HG03196 (cell line): ENCODE data around the gene XPNPEP2.

ENCODE experiments used
- ATAC-seq: cut with Tn5 transposase; IDR thresholded peaks from one replicate; pipeline ENCODE4 v1.9.1; 2021; ENCODE audit not compliant: unreplicated experiment

The XPNPEP2 gene, protein sequence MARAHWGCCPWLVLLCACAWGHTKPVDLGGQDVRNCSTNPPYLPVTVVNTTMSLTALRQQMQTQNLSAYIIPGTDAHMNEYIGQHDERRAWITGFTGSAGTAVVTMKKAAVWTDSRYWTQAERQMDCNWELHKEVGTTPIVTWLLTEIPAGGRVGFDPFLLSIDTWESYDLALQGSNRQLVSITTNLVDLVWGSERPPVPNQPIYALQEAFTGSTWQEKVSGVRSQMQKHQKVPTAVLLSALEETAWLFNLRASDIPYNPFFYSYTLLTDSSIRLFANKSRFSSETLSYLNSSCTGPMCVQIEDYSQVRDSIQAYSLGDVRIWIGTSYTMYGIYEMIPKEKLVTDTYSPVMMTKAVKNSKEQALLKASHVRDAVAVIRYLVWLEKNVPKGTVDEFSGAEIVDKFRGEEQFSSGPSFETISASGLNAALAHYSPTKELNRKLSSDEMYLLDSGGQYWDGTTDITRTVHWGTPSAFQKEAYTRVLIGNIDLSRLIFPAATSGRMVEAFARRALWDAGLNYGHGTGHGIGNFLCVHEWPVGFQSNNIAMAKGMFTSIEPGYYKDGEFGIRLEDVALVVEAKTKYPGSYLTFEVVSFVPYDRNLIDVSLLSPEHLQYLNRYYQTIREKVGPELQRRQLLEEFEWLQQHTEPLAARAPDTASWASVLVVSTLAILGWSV

DNA sequence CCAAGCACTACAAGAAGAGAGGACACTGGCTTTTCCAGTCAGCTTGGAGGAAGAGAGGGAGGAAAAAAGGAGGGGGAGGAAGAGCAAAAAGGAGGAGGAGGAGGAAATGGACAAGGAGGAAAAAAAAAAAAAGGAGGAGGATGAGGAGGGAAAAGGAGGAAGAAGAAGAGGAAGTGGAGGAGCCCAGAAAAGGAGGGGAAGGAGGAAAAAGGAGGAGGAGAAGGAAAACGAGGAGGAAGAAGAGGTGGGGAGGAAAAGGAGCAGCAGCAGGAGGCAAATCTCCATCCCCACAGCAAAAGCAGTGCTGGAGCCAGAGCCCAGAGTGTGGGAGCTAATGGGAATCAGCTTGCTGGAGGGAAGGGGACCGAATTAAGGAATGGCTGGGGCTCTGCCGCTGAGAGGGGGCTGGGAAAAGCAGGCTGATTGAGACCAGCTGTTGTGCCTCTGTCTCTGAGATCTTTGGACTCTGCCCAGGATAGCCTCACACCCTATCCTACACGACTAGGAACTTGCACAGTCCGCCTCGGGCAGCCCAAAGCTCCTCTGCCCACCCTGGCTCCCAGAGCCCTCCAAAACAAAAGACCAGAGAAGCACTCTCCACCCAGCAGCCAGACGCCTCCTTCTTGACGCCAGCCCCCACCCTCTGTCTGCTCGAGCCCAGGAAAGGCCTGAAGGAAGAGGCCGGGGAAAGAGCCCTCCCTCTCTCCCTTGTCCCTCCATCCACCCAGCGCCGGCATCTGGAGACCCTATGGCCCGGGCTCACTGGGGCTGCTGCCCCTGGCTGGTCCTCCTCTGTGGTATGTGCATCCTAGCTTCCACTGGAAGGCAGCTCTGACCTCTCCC is at the start of gene XPNPEP2:
Gene XPNPEP2, plus strand, starts transcription at position 514 of the 843 bp plus-strand sequence. Its CDS starts 235 bp downstream, at position 749.
- no peak for ATAC-seq

DNA sequence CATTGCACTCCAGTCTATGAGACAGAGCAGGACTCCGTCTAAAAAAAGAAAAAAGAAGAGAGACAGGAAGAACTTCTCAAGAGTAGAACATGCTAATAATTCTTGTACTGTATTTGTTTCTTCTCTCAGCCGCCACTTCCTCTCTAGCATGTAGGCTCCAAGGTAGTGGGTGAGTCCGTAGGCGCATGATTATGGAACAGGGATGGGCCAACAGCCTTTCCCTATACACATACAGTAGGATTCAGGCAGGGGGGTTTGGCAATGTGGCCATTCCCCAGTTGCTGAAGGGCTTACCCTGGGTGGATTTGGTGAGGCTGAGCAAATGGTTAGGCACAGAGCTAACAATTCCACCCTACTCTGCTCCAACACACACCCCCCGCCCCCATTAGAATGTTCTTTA is 49.0 kb upstream of the XPNPEP2 start:
- no peak for ATAC-seq

DNA sequence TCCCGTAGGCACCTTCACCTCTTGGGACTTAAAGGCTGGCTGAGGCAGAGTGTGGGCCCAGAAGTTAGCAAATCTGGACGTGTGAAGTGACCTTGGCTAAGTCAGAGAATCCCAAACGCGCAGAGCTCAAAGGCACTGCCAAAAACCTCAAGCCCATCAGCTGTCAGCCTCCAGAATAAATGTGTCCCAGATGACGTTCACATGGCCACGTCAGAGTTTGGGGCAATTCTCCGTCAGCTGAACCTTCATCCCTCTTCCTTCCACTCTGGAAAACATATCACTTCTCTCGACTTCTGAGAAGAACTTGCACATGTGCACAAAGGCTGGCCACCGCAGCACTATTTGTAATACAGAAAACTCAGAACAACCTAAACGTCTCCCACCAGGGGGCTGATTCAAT is 48.3 kb upstream of the XPNPEP2 start:
- no peak for ATAC-seq

DNA sequence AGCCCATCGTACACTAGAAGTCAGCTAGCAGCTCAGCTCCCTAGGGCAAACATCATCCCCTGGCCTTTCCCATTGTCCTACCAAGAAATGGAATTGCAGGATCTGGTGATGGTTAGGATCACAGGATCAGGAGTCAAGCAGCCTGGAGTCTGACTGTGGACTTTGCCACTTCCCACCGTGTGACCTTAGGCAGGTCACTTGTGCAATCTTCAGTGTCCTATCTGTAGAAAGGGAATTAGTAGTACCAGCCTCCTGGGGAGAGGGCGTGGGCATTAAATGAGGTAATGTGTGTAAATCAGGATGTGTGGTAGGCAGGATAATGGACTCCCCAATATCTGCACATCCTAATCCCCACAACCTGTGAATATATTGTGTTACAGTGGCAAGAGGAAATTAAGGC is 45.4 kb upstream of the XPNPEP2 start:
- ATAC-seq: no peak

DNA sequence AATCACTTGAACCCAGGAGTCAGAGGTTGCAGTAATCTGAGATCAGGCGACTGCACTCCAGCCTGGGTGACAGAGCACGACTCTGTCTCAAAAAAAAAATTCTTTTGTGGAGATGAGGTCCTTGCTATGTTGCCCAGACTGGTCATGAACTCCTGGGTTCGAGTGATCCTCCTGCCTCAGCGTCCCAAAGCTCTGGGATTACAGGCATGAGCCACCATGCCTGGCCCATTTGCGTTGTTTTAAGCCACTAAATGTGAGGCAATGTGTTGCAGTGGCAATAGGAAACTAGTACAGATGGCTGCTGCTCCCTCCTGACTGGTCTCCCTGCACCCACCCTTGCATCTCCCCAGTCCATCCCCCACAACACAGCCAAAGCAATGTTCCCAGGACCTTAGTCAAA is 44.0 kb upstream of the XPNPEP2 start:
- no peak for ATAC-seq

DNA sequence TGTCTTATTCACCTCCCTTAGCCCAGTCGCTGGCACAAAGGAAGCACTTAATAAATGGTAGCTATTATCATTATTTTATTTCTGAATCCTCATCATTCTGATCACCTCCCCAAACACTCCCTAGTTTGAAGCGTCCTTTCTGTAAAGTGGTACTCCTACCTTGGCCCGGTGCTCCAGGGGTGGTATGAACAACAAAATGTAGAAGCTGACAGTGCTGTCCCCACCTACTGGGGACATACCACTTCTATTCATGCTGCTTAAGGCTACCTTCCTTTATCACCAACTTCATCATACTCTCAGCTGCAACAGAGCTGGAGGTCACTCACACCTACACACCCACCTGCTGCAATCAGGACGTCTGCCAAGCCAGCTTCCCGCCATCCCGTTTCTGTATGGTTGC is 43.2 kb upstream of the XPNPEP2 start:
- no peak for ATAC-seq

DNA sequence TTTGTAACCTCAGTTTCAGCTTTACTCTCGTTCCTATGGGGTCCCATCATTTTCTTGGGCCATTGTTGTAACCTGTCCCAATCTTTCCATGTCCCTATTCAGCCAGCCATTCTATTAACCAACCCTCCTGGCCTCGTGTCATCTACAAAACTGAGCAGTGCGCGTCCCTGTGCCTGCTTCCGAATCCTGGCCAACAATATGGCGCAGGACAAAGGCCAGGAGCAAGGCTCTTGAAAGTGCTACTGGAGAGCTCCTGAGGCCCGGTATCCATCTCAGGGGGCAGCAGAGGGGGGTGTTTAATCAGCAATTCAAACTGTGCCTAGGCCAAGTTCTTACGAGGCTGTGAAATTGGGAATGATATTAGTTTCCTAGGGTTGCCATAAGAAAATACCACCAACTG is 42.8 kb upstream of the XPNPEP2 start:
- ATAC-seq: no peak

DNA sequence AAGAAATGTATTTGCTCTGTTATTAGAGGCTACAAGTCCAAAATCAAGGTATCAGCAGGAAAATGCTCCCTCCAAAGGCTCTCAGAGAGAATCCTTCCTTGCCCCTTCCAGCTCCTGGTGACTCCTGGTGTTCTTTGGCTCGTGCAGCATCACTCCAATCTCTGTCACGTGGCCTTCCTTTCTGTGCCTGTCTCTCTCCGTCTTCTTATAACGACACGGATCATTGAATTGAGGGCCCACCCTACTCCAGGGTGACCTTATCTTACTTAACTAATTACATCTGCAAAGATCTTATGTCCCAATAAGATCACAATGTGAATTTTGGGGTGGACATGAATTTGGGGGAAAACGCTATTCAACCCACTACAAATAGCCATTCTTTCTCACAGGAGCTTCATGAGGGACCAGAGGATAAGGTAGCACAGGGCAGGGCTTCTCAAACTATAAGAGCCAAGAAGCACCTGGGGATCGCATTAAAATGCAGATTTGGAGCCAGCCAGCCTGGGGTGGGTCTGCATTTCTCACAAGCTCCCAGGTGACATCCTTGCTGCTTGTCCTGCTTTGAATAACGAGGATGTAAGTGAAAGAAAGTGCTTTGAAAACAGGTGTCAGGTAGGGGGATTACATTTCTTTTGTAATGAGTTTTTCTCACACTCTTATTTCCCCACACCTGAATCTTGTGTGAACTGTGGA is 42.2 kb upstream of the XPNPEP2 start:
- no peak for ATAC-seq

DNA sequence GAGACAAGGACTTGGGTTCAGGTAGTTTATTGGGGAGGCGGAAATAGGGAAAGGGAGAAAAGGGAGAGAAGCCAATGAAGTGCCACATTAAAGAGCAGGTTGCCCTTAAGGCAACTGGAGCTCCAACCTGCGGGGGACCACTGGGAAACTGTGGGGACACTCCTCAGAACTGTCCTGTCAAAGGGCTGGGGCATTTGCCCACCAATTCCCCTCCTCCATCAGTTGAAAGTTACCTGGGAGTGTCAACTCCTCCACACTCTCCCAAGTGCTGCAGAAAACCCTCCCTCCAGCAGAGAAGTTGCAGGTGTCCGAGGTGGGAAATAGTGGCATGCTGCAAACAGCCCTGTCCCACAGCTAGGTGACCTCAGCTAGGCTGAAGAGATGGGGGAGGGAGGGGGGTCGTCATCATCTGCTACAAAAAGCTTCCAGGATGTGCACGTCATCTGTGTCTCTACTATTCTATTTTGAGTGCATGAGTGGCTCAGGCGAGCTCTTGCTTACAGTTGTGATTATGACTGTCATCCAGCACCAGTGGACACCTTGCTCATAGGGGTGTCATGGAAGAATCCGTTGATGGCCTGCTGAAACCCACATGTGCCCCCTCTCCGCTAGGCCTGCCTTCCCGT is 41.5 kb upstream of the XPNPEP2 start:
- ATAC-seq: no peak

DNA sequence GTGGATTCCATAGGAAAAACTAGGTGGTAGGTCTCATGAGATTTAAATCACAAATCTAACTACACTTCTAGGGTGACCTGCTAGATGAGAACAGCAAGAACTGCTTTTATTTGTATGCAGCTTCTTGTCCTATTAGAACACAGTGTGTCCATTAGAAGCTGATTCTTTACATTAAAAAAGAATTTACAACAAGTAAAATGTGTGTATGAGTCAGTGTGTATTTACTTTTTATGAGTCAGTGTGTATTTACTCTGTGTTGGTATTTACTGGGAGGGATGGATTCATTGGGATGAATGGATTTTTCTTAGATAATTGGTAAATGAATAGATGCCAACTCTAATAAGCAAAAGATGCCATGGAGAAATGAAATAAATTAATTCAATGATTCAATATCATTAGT is 40.6 kb upstream of the XPNPEP2 start:
- no peak for ATAC-seq

DNA sequence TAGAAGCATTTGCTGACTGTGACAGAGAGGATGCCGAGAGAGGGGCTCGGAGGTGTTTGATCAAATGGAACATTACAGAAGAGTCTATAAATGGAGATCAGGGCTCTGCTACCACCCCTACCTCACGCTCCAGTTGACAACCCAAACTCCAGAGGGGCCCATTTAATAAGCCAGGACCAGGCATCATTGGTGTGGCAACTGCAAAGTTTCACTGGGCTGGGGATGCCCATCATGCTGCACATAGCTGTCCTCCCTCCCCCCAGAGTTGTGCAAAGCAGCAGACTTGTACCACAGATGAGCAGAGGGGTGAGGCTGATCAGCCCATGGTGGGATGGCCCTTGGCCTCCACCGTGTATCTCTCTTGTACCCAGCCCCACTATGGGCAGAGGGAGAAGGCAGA is 38.2 kb upstream of the XPNPEP2 start:
- no peak for ATAC-seq

DNA sequence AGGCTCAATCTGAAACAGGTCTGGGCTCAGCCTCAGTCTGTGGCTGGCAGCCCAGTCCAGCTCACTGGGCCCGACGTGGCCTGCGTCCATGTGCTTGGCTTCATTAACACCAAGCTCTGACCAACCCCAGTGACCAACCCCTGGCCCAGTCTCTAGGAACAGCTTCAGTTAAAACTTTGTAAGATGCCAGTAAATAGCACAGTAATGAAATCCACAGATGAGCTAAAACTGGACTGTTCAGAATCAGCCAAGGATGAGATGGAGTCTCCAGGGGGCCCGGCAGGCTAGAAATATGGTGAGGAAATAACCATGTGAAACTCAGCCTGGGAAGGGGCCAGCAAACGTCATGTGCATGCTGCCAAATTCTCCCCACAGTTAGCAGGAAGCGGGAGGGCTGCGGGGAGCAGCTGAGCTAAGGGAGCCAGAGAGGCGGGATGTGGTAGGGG is 37.1 kb upstream of the XPNPEP2 start:
- ATAC-seq: no peak

DNA sequence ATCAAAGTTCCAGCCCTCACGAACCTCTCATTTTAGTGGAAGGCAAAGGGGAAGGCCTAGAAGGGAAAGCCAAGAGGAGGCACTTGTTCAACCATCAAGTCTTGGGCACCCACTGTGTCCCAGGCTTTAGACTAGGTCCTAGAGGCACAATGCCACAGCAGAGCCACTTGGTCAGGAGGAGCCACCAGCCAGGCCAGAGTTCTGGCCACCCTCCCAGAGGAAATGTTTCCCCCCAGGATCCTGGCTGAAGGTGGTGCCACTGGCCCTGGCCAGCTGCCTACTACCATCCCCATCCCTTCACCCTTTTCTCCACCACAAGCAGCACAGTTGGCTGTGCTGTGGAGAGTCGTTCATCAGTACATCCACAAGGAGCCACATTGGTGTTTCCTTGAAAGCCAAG is 34.3 kb upstream of the XPNPEP2 start:
- ATAC-seq: no peak

DNA sequence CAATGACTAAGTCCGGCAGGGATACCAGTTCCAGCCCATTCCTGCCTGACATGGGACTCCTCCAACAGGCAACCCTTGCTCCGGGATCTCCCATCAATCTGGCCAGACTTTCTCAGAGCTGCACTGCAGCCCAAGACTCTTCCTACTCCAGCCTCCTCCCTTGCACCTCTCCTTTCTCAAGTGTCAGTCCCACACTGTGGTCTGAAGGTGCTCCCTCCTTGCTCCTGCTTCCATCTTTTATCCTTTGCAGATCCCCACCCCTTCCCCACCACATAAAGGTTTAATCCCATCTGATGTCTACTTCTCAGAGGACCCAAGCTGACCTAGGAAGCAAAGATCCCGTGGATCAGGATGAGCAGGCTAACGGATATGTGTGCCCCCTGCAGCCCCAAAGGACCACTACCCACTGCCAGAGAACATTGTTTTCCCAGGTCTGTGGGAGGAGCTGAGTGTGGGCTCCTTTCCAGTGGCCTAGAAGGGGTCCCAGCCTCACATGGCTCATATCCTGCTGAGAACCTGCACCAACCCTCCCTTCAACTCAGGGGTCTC is 33.3 kb upstream of the XPNPEP2 start:
- ATAC-seq: no peak

DNA sequence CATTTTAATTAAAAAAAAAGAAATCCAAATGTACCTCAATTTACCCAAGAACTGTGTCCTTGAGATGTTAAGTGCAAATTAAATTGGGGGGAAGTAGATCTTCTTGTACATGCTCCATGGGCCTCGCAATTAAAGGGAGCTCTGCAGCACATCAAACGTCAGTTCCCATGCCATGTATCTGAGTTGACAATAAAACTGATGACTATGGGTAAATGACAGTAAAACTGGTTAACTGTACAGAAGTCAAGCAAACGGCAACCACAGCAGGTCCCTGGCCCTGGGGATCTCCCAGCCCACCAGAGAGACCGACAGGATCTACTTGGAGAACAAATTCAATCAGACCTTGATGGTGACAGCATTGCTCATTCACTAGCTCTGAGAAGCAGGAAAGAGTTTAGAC is 32.8 kb upstream of the XPNPEP2 start:
- no peak for ATAC-seq

DNA sequence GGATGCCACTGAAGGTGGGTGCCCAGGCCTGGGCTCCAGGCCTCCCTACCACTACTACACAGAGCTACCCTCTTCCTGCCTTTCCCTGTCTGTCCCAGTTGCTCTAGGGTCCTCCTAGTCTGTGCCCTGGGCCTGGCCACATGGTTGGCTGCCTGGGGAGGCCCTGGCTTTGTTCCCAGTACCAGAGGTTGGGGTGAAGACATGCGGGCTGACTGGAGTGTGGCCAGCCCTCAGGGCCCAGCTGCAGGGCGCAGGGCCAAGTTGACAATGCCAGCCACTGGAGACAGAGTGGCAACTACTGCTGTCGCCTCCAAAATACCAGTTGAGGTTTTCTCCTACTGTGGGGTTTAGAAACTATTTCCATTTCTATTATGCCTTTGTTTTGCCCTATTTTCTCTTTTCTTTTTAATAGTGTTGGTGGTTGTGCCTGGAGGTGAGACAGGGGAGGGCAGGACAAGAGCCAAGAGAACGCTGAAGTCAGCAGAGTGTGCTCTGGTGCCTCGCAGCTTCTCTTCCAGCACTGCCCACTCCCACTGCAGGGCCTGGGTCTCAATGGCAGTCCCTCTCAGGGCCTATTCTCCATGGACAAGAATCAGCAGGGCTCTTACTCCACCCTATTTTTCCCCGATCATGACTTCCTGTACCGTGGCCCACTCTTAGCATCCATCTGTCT is 32.2 kb upstream of the XPNPEP2 start:
- ATAC-seq: no peak

DNA sequence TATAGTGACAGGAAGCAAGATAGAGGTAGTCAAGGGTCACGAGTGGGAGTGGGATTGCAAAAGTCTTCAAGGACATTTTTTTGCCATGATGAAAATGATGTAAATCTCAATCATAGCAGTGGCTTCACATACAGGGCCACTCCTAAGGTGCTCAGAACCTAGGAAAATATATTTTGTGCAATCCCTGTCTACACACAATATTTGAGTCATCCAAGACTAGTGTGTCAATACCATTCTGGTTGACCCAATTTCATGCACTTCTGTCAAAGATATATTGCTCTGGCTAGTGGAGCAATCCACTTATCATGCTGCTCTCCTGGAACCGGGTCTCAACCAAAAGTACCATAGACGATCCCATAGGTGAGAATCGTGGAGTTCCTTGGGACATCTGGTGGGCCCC is 24.2 kb upstream of the XPNPEP2 start:
- no peak for ATAC-seq

DNA sequence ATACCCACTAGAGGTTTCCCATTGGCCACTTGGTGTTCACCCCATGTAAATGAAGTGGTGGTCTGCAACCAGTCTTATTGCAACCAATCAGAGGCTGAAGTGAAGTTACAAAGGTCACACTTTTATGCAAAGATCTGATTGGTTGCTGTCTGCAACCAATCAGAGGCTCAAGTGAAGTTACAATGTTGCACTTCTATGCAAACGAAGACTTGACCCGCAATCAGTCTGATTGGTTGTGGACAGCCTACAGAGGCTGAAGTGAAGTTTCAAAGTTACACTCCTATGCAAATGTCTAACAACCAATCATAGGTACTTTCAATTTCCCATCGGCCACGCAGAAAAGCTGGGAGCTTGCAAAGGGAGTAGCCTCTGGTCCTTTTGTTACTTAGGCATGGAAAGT is 22.3 kb upstream of the XPNPEP2 start:
- no peak for ATAC-seq

DNA sequence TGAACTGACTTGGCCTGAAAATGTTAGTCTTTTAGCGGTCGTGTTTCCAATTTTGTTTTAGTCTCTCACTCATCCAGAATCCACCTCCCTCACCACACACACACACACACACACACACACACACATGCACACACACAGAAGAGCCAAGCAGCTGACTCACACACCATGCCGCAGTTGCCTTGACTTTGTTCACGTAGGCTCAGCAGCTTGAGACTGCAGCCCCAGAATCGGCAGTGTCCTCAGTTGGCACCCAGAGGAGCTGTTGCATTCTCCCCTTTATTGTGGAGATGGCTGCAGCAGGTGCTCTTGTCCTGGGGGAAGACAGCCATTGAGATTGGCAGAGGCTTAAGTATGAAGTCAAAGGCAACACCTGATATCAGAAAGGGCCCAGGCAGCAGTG is 20.9 kb upstream of the XPNPEP2 start:
- no peak for ATAC-seq

DNA sequence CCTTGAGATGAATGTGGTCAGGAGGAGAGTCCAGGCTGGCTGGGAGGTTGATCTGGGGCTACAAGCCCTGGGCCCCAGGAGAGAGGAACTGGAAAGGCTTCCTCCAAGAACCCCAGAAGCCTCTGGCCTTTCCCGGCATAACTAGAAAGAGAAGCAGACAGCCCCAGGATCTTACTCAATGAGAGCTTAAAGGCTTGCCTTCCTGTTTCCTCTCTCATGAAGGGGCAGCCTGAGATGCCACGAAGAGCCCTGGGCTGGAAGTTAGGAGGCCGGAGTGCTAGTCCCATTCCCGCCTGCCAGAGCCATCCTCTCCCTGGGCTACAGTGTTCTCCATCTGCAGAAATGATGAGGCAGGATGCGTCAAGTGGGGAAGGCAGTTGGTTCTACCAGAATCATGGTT is 20.1 kb upstream of the XPNPEP2 start:
- ATAC-seq: no peak
